CD4-positive, alpha-beta memory T cell (primary cell): Measurements from ENCODE around the gene QSOX2. TPM values are rescaled to one million over a fixed set of nuclear protein-coding genes. Genes with fewer than 3 reads are reported as not detected.
"Not testable (repeated sequence)": the region's sequence is repeated elsewhere in the genome, so short reads cannot be mapped to it uniquely, and the experiment has no call there.

Experiments used
- CTCF ChIA-PET: fragments of 350-600 bp; sonication (Branson Sonifier 250); formaldehyde crosslinking; loops from one replicate; lab custom pipeline; 2021; ENCODE audit warnings: inconsistent platforms; ENCODE audit not compliant: partially characterized antibody; lab: Charles Lee
- POLR2A ChIA-PET: fragments of 350-600 bp; sonication (Branson Sonifier 250); formaldehyde crosslinking; loops from one replicate; lab custom pipeline; 2021; ENCODE audit not compliant: partially characterized antibody; lab: Charles Lee
- DNase-seq, 5 donors: peaks; one replicate each; pipeline versions ENCODE4 v3.0.0 to v3.0.0-alpha.2; 2020 to 2022; ENCODE audit warnings: mixed read lengths in 1 of 5
- H3K27ac ChIP-seq: one replicate; pipeline ENCODE4 v1.7.0; 2013; ENCODE audit warnings: low read depth, low read length
- H3K27me3 ChIP-seq: 2 replicates; pipeline ENCODE4 v1.7.0; 2013; ENCODE audit warnings: mild to moderate bottlenecking, low read length, moderate library complexity; ENCODE audit not compliant: insufficient read depth
- H3K36me3 ChIP-seq: 2 replicates; pipeline ENCODE4 v1.7.0; 2013; ENCODE audit warnings: mild to moderate bottlenecking, low read length, moderate library complexity; ENCODE audit not compliant: insufficient read depth
- H3K4me1 ChIP-seq: 2 replicates; pipeline ENCODE4 v1.7.0; 2013; ENCODE audit warnings: mild to moderate bottlenecking, low read length, moderate library complexity; ENCODE audit not compliant: insufficient read depth
- H3K4me3 ChIP-seq, 2 donors: one replicate each; pipeline ENCODE4 v1.7.0; 2013; ENCODE audit warnings: low read length in 2 of 2, mild to moderate bottlenecking in 1 of 2
- H3K9me3 ChIP-seq, 2 donors: one replicate each; pipeline ENCODE4 v1.7.0; 2013; ENCODE audit warnings: low read length in 2 of 2, control low read depth in 1 of 2; ENCODE audit not compliant: control insufficient read depth in 1 of 2
- H3K27ac Mint-ChIP-seq, 7 donors: one replicate each; pipeline ENCODE4 v1.8.0; 2020 to 2021; ENCODE audit warnings: mixed read lengths in 7 of 7, mild to moderate bottlenecking in 6 of 7, inconsistent platforms in 3 of 7, moderate library complexity in 3 of 7
- H3K27me3 Mint-ChIP-seq, 2 donors: one replicate each; pipeline ENCODE4 v1.8.0; 2020 to 2021; ENCODE audit warnings: mixed read lengths in 2 of 2
- H3K36me3 Mint-ChIP-seq, 2 donors: one replicate each; pipeline ENCODE4 v1.8.0; 2020 to 2021; ENCODE audit warnings: mixed read lengths in 2 of 2, inconsistent platforms in 1 of 2, mild to moderate bottlenecking in 1 of 2
- H3K4me1 Mint-ChIP-seq, 4 donors: one replicate each; pipeline ENCODE4 v1.8.0; 2020 to 2021; ENCODE audit warnings: mixed read lengths in 4 of 4, mild to moderate bottlenecking in 1 of 4
- H3K4me3 Mint-ChIP-seq, 8 donors: one replicate each; pipeline ENCODE4 v1.8.0; 2020 to 2021; ENCODE audit warnings: mixed read lengths in 8 of 8, mild to moderate bottlenecking in 7 of 8, moderate library complexity in 6 of 8, inconsistent platforms in 3 of 8
- H3K9me3 Mint-ChIP-seq, 8 donors: one replicate each; pipeline ENCODE4 v1.8.0; 2020 to 2021; ENCODE audit warnings: mixed read lengths in 8 of 8, mild to moderate bottlenecking in 5 of 8, inconsistent platforms in 3 of 8, moderate library complexity in 1 of 8
- intact Hi-C: fragments of 100-400 bp; cut with micrococcal nuclease; formaldehyde crosslinking; loops from one replicate; pipeline ENCODE4 v1.15.1; 2023
- polyA plus RNA-seq, 2 donors: library from polyadenylated mRNA; unstranded; fragments of 300-500 nt; fragmentation: Illumina TruSeq; gene quantifications; one replicate each; pipeline ENCODE4 v1.2.3, GENCODE V29; 2021
- total RNA-seq, 2 experiments: library from RNA; stranded (reverse); gene quantifications; one replicate each; pipeline ENCODE4 v1.2.3, GENCODE V29; 2021

The QSOX2 gene
- total and polyA plus RNA-seq, 4 experiments from 2014 or later = 0.35 to 15.0 (median 7.9) TPM

DNA sequence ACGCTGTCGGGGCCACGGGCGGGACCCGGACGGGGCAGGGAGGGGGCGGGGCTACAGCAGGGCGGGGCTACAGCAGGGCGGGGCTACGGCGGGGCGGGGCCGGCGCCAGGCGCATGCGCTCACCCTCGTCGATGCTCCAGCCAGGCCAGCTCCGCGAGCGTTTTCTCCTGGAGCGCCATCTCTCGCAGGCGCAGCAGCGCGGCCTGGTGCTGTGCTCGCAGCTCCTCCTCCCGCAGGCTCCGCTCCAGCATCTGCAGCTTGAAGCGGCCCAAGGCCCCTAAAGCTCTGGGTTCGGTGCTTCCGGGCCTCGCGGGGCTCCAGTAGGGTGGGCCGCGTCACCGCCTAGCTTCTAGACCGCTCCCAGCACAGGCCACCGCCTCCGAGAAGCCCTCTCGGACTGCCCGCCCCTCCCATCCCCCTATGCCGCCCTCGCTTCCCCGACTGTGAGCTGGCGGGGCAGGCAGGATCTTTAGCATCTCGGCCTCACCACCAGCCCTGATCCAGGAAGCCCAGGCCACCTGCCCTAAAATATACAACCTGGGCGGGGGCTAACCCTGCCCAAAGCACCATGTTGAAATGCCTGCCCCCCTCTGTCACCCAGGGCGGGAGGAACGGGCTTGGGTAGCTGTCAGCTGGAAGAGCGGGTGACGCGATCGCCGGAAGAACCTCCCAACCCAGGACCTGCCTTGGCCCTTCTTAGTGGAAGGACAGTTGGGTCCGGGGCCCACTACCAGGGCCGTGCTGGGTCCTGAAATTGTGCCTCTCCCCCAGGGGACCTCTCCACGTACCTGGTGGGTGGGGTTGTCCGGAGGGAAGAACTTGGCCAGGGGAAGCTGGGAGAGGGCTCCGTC, 21.9 kb upstream of the QSOX2 start:
- H3K27ac Mint-ChIP-seq = peak overlapping the region; percentile 35 to 92 (median 81)
- Histone ChIP-seq H3K9me3 (no peaks in the 10 kb centered on the region), H3K36me3 (no peaks in the 10 kb centered on the region), H3K4me1 (peaks cover 7% of the 10 kb centered on the region), H3K27me3 (no peaks in the 10 kb centered on the region), H3K27ac (peak overlapping the region; percentile 49), H3K4me3 (peak overlapping the region; percentile 47 to 70)
- H3K36me3 Mint-ChIP-seq = no peaks in the 10 kb centered on the region
- H3K4me3 Mint-ChIP-seq = peak overlapping the region; percentile 67 to 90 (median 84)
- ChIA-PET CTCF (interaction anchor here (1.2 kb wide), 1 partner anchor 145 kb away, joined by 4 read pairs; no protein-coding TSS in a partner anchor), POLR2A (interaction anchor here (0.7 to 1.9 kb wide), 13 partner anchors 11 to 359 kb away, joined by 3 to 10 read pairs (median 4); partner anchors contain the start of genes CAMSAP1, DNLZ, QSOX2 and UBAC1)
- peaks cover 2 to 12% (median 4%) of the 10 kb centered on the region in 4 donors for H3K4me1 Mint-ChIP-seq
- DNase-seq = peak; percentile 81 to 86 (median 83)
- intact Hi-C loops = loop anchor here (1.0 to 5.0 kb wide), 3 partner anchors 22 to 135 kb away; partner anchors contain the start of genes DNLZ, QSOX2 and SNAPC4
- peaks cover 0 to 6% of the 10 kb centered on the region in 2 donors for H3K27me3 Mint-ChIP-seq
- peaks cover 0 to 1% (median 0%) of the 10 kb centered on the region in 8 donors for H3K9me3 Mint-ChIP-seq

DNA sequence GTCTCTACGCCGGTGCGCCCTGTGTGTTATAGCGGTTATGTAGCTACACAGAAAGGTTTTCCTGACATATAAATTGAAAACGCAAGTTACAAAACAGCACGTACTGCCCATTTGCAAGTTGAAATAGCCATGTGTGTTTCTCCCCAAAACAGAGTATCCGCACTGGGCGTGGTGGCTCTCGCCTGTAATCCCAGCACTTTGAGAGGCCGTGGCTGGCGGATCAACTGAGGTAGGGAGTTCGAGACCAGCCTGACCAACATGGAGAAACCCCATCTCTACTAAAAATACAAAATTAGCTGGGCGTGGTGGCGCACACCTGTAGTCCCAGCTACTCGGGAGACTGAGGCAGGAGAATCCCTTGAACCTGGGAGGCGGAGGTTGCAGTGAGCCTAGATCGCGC, 21.0 kb upstream of the QSOX2 start:
- intact Hi-C loops = loop anchor here (1.0 to 5.0 kb wide), 3 partner anchors 21 to 136 kb away; partner anchors contain the start of genes DNLZ, QSOX2 and SNAPC4
- POLR2A ChIA-PET = interaction anchor here (0.7 to 1.9 kb wide), 12 partner anchors 12 to 358 kb away, joined by 3 to 10 read pairs (median 4); partner anchors contain the start of genes CAMSAP1, DNLZ, QSOX2 and UBAC1
- Mint-ChIP-seq H3K4me1 (peaks cover 2 to 12% (median 4%) of the 10 kb centered on the region in 4 donors), H3K27ac (peak overlapping the region in 6 of 7 donors; percentile 3 to 92 (median 80)), H3K4me3 (peak overlapping the region; percentile 67 to 90 (median 84))
- CTCF ChIA-PET = interaction anchor here (1.2 kb wide), 1 partner anchor 144 kb away, joined by 4 read pairs; no protein-coding TSS in a partner anchor
- H3K36me3 Mint-ChIP-seq, H3K9me3 Mint-ChIP-seq, H3K9me3 ChIP-seq, H3K27ac ChIP-seq, DNase-seq, H3K36me3 ChIP-seq, H3K27me3 ChIP-seq, H3K27me3 Mint-ChIP-seq, H3K4me1 ChIP-seq: not testable (repeated sequence)
- peak overlapping the region in 1 of 2 donors; percentile 30 for H3K4me3 ChIP-seq

- intact Hi-C loops = loop anchor here (5.0 kb wide), 1 partner anchor 137 kb away; the partner anchor contains the start of gene SNAPC4
- H3K27ac ChIP-seq = no peak overlapping the region
- peaks cover 0 to 2% of the 10 kb centered on the region in 2 donors for H3K27me3 Mint-ChIP-seq
- H3K27ac Mint-ChIP-seq = no peak overlapping the region
- ChIA-PET CTCF (no interaction called here), POLR2A (interaction anchor here (1.4 kb wide), 1 partner anchor 304 kb away, joined by 3 read pairs; the partner anchor contains the start of gene UBAC1)
- no peak overlapping the region for H3K4me3 ChIP-seq
- no peaks in the 10 kb centered on the region for H3K36me3 ChIP-seq
- H3K4me3 Mint-ChIP-seq = no peak overlapping the region
- H3K27me3 ChIP-seq = no peaks in the 10 kb centered on the region
- DNase-seq = peak in 1 of 5 donors; percentile 27
- H3K4me1 Mint-ChIP-seq = peaks cover 2 to 12% (median 4%) of the 10 kb centered on the region in 4 donors
- H3K4me1 ChIP-seq = peaks cover 7% of the 10 kb centered on the region
- H3K9me3 ChIP-seq = no peaks in the 10 kb centered on the region
- no peaks in the 10 kb centered on the region for H3K36me3 Mint-ChIP-seq
- peaks cover 0 to 1% (median 0%) of the 10 kb centered on the region in 8 donors for H3K9me3 Mint-ChIP-seq
These were observed 20.1 kb upstream of the QSOX2 start for GRCh38 chr9:136265561-136266355.

DNA sequence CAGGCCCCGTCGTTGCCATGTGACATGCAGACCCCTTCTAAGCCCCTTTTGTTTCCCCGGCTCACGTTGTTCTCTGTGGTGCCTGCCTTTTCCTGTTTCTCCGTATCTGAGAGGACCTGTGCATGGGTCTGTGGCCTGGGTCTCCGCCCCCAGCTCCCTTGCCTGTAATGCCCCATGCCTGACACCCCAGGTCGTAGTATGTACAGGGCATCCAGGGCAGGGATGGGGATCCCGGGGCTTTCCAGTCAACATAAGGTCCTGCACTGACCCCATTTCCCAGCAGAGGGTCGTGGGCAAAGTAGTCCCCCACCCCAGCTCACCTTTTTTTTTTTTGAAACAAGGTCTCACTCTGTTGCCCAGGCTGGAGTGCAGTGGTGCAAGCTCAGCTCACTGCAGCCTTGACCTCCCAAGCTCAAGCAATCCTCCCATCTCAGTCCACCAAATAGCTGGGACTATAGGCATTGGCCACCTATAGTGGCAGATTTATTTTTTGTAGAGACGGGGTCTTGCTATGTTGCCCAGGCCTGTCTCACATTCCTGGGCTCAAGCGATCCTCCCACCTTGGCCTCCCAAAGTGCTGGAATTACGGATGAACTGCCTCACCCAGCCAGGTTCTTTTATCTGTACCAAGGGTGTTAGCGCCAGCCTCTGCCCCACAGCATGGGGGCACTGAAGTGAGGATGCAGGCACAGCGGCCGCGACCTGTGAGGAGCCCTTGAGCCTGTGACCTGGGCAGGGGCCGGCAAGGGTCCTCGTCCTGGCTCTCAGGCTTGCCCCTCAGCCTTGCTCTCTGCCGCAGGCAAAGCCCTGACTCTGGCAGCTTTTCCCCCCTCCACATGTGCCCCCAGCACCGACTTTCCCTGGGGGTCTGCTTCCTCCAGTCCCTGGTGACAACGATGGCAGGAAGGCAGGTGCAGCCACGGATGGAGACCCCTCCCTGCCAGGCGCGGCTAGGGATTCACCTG, 19.1 kb upstream of the QSOX2 start:
- H3K36me3 ChIP-seq = no peaks in the 10 kb centered on the region
- POLR2A ChIA-PET = no interaction called here
- Mint-ChIP-seq H3K27ac (no peak overlapping the region), H3K9me3 (peaks cover 0 to 1% (median 0%) of the 10 kb centered on the region in 8 donors), H3K27me3 (peaks cover 0 to 2% of the 10 kb centered on the region in 2 donors), H3K4me1 (peaks cover 2 to 12% (median 4%) of the 10 kb centered on the region in 4 donors), H3K4me3 (no peak overlapping the region), H3K36me3 (no peaks in the 10 kb centered on the region)
- no peak overlapping the region for H3K4me3 ChIP-seq
- peak in 1 of 5 donors; percentile 13 for DNase-seq
- H3K9me3 ChIP-seq = no peaks in the 10 kb centered on the region
- CTCF ChIA-PET = no interaction called here
- no peaks in the 10 kb centered on the region for H3K27me3 ChIP-seq
- intact Hi-C loops = loop anchor here (5.0 kb wide), 1 partner anchor 138 kb away; the partner anchor contains the start of gene SNAPC4
- H3K27ac ChIP-seq = no peak overlapping the region
- H3K4me1 ChIP-seq = peaks cover 7% of the 10 kb centered on the region

DNA sequence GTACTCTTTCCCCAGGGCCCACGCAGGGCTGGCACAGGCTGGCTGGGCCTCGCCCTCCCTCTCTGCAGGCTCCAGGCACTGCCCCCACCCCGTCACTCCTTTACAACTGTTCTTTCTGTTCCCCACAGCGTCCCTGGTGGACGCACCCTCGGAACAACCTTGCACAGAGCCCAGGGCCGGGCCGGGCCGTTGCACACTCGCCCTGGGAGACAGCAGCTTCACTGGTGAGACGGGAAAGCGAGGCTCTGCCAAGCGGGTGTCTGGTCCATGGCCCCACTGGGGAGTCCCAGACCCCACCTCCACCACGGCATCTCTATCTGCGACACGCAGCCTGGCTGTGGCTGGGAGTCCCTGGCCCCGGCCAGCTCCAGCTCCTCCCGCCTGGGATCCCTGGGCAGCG, 18.4 kb upstream of the QSOX2 start:
- Histone ChIP-seq H3K4me3 (no peak overlapping the region), H3K36me3 (no peaks in the 10 kb centered on the region), H3K27me3 (no peaks in the 10 kb centered on the region), H3K9me3 (no peaks in the 10 kb centered on the region), H3K27ac (no peak overlapping the region), H3K4me1 (peaks cover 7% of the 10 kb centered on the region)
- Mint-ChIP-seq H3K36me3 (no peaks in the 10 kb centered on the region), H3K9me3 (peaks cover 0 to 1% (median 0%) of the 10 kb centered on the region in 8 donors), H3K27ac (no peak overlapping the region), H3K27me3 (peaks cover 0 to 1% of the 10 kb centered on the region in 2 donors), H3K4me1 (peaks cover 2 to 12% (median 4%) of the 10 kb centered on the region in 4 donors), H3K4me3 (no peak overlapping the region)
- DNase-seq = no peak
- ChIA-PET CTCF (no interaction called here), POLR2A (no interaction called here)
- intact Hi-C loops = no loop called here

DNA sequence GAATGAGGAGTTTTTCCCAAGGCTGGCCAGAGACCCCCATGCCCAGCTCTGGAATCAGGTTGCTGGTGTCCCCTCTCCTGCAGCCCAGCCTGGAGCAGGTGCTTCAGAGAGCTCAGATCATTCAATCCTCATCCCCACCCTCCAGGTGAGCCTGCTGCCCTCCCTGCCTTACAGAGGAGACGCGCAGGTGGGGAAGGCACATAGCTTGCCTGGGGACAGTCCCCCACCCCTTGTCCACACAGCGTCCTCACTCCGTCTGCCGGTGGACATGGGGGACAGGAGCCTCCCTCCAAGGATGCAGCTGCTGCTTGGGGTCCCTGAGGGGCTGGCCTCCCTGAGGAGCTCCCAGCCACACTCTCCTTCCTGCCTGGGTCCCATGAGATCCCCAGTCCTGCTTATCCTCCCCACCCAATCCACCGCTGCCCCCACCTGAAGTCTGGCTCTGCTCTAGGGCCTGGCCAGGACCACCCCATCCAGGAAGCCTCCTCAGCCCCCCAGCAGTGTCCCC, 17.1 kb upstream of the QSOX2 start:
- no peak overlapping the region for H3K4me3 Mint-ChIP-seq
- ChIA-PET CTCF (no interaction called here), POLR2A (no interaction called here)
- peak overlapping the region in 1 of 7 donors; percentile 19 for H3K27ac Mint-ChIP-seq
- Histone ChIP-seq H3K9me3 (no peaks in the 10 kb centered on the region), H3K4me1 (peaks cover 3% of the 10 kb centered on the region), H3K36me3 (no peaks in the 10 kb centered on the region), H3K4me3 (no peak overlapping the region), H3K27ac (no peak overlapping the region), H3K27me3 (no peaks in the 10 kb centered on the region)
- H3K27me3 Mint-ChIP-seq = no peaks in the 10 kb centered on the region
- intact Hi-C loops = no loop called here
- peaks cover 2 to 8% (median 3%) of the 10 kb centered on the region in 4 donors for H3K4me1 Mint-ChIP-seq
- DNase-seq = peak in 1 of 5 donors; percentile 24
- H3K36me3 Mint-ChIP-seq = no peaks in the 10 kb centered on the region
- H3K9me3 Mint-ChIP-seq = no peaks in the 10 kb centered on the region
